Mucosa of rectum (tissue), 2 donors: Measurements from ENCODE around the gene ARF1.
A peak's percentile ranks its signal among the peaks of the same experiment; 100 is the strongest.

Experiments
- H3K27ac ChIP-seq, 2 donors: one replicate each; pipeline ENCODE4 v1.7.0; 2013; ENCODE audit warnings: inconsistent platforms in 2 of 2, low read depth in 2 of 2, low read length in 2 of 2
- H3K27me3 ChIP-seq, 2 donors: one replicate each; pipeline ENCODE4 v1.7.0; 2013; ENCODE audit warnings: low read length in 2 of 2; ENCODE audit not compliant: control insufficient read depth in 2 of 2, insufficient read depth in 2 of 2
- H3K36me3 ChIP-seq, 2 donors: one replicate each; pipeline ENCODE4 v1.7.0; 2013; ENCODE audit warnings: low read length in 2 of 2; ENCODE audit not compliant: control insufficient read depth in 2 of 2, insufficient read depth in 2 of 2
- H3K4me1 ChIP-seq, 2 donors: one replicate each; pipeline ENCODE4 v1.7.0; 2013; ENCODE audit warnings: low read length in 2 of 2, mild to moderate bottlenecking in 1 of 2; ENCODE audit not compliant: control insufficient read depth in 2 of 2, insufficient read depth in 2 of 2
- H3K4me3 ChIP-seq, 2 donors: one replicate each; pipeline ENCODE4 v1.7.0; 2013; ENCODE audit warnings: low read length in 2 of 2
- H3K9ac ChIP-seq, 2 donors: one replicate each; pipeline ENCODE4 v1.7.0; 2013; ENCODE audit warnings: low read length in 2 of 2, low read depth in 1 of 2, mild to moderate bottlenecking in 1 of 2
- H3K9me3 ChIP-seq, 2 donors: one replicate each; pipeline ENCODE4 v1.7.0; 2013; ENCODE audit warnings: low read length in 2 of 2; ENCODE audit not compliant: control insufficient read depth in 2 of 2
- donor health status: healthy.
- donor health status: Normal muscosa, but diverticular disease.

ARF1 gene

DNA sequence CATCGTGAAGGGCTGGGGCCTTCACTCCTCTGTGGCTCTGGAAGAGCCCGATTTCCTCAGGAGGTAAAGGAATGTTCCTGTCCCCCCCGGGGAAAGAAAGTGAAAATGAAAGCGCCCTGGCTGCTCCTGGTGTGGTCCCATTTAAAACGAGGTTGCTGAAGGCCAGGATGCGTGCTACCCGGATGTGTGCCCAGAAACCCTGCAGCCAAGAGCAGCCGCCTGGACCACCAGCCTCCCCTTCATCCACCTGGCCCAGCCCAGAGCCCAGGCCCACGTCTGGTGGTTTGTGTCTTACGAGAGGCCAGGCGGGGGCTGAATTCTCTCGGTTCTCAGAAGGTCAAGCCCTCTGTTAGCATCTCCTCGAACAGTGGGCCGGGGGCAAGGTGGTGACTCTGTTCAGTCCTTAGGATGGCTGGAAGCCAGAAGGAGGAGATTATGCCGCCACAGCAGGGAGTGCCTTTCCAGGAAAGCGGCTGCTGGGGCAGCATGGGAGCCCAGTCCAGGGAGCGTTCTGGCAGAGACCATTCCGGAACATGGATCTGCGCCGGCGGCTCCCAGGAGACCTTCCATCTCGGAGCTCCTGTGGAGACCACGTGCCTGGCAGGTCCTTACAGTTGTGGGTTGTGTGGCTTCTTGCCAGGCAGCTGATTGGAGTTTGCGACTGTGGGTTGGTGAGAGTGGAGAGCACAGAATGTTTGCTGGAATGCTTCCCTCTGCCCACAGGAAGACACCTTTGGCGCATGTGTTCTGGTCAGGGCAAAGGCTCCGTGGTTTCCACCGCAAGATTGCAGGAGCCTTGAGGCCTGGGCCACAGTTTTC, 58.9 kb downstream of the ARF1 start:
- Histone ChIP-seq H3K4me1 (peaks cover 21 to 22% of the 10 kb centered on the region in 2 donors), H3K27ac (peak overlapping the region; percentile 98 to 100), H3K27me3 (no peaks in the 10 kb centered on the region), H3K9ac (peak overlapping the region; percentile 95 to 99), H3K4me3 (peak overlapping the region; percentile 85 to 90), H3K9me3 (no peaks in the 10 kb centered on the region), H3K36me3 (peaks cover 5 to 10% of the 10 kb centered on the region in 2 donors)

- Histone ChIP-seq H3K27me3 (no peaks in the 10 kb centered on the region), H3K4me1 (peaks cover 21 to 22% of the 10 kb centered on the region in 2 donors), H3K27ac (peak overlapping the region; percentile 98 to 100), H3K9ac (peak overlapping the region; percentile 95 to 99), H3K36me3 (peaks cover 10 to 12% of the 10 kb centered on the region in 2 donors), H3K9me3 (no peaks in the 10 kb centered on the region), H3K4me3 (peak overlapping the region; percentile 85 to 90)
These were observed 59.7 kb downstream of the ARF1 start for GRCh38 chr1:228142155-228142691.

DNA sequence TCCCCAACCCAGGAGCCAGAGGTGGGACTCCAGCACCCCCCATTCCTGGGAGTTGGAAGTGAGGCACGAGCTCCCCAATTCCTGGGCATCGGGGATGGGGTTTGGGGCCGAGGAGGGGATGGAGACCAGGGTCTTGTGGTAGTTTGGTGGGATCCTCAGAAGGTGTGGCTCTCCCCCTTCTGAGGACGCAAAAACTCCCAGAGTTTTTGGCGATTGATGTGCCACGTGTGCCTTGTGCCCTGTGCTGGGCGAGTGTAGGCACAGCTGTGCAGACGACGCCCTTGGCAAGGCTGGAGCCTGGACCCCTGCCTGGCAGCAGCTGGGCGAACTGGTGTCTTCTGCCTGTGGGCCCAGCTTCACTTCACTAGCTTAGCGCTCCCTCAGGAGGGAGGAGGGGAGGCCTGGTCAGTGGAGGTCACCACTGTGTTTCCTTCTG, 60.2 kb downstream of the ARF1 start:
- H3K27ac ChIP-seq = no peak overlapping the region
- peaks cover 10 to 15% of the 10 kb centered on the region in 2 donors for H3K36me3 ChIP-seq
- H3K4me3 ChIP-seq = no peak overlapping the region
- H3K9me3 ChIP-seq = no peaks in the 10 kb centered on the region
- no peaks in the 10 kb centered on the region for H3K27me3 ChIP-seq
- H3K9ac ChIP-seq = no peak overlapping the region
- peaks cover 21 to 22% of the 10 kb centered on the region in 2 donors for H3K4me1 ChIP-seq

- H3K27me3 ChIP-seq = no peaks in the 10 kb centered on the region
- peaks cover 21 to 22% of the 10 kb centered on the region in 2 donors for H3K4me1 ChIP-seq
- H3K9me3 ChIP-seq = no peaks in the 10 kb centered on the region
- H3K27ac ChIP-seq = no peak overlapping the region
- H3K9ac ChIP-seq = no peak overlapping the region
- peaks cover 14 to 21% of the 10 kb centered on the region in 2 donors for H3K36me3 ChIP-seq
- H3K4me3 ChIP-seq = no peak overlapping the region
These were observed 61.1 kb downstream of the ARF1 start for GRCh38 chr1:228143480-228144192.

GRCh38 chr1:228144193-228144992, 61.9 kb downstream of the ARF1 start:
- peaks cover 21 to 22% of the 10 kb centered on the region in 2 donors for H3K4me1 ChIP-seq

DNA sequence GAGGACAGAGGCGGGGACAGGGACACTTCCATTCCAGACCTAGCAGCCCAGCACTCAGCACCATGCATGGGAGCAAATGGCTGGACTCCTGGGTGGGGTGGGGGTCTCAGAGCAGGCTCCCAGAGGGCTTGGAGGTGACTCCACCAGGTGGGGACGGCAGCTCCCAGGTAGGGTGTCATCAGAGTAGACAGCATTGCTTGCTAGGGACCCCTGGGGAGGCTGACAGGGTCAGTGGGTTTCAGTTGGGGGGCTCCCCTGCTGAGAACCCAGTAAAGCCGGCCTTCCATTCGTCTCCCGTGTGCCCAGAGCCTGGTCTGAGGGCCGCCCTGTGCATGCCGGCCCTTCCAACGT, 62.5 kb downstream of the ARF1 start:
- Histone ChIP-seq H3K9me3 (no peaks in the 10 kb centered on the region), H3K4me1 (peaks cover 21 to 22% of the 10 kb centered on the region in 2 donors), H3K27ac (no peak overlapping the region), H3K9ac (no peak overlapping the region), H3K27me3 (no peaks in the 10 kb centered on the region), H3K36me3 (peaks cover 14 to 22% of the 10 kb centered on the region in 2 donors), H3K4me3 (no peak overlapping the region)

More at GRCh38 chr1:228144193-228144992, 61.9 kb downstream of the ARF1 start:
- Histone ChIP-seq H3K27ac (no peak overlapping the region), H3K9ac (no peak overlapping the region), H3K4me3 (no peak overlapping the region), H3K27me3 (no peaks in the 10 kb centered on the region), H3K36me3 (peaks cover 14 to 22% of the 10 kb centered on the region in 2 donors), H3K9me3 (no peaks in the 10 kb centered on the region)

- H3K36me3 ChIP-seq = peaks cover 14 to 22% of the 10 kb centered on the region in 2 donors
- no peak overlapping the region for H3K9ac ChIP-seq
- H3K4me3 ChIP-seq = no peak overlapping the region
- no peaks in the 10 kb centered on the region for H3K9me3 ChIP-seq
- peaks cover 21 to 22% of the 10 kb centered on the region in 2 donors for H3K4me1 ChIP-seq
- H3K27ac ChIP-seq = no peak overlapping the region
- no peaks in the 10 kb centered on the region for H3K27me3 ChIP-seq
These were observed 63.2 kb downstream of the ARF1 start for GRCh38 chr1:228145463-228146416.

DNA sequence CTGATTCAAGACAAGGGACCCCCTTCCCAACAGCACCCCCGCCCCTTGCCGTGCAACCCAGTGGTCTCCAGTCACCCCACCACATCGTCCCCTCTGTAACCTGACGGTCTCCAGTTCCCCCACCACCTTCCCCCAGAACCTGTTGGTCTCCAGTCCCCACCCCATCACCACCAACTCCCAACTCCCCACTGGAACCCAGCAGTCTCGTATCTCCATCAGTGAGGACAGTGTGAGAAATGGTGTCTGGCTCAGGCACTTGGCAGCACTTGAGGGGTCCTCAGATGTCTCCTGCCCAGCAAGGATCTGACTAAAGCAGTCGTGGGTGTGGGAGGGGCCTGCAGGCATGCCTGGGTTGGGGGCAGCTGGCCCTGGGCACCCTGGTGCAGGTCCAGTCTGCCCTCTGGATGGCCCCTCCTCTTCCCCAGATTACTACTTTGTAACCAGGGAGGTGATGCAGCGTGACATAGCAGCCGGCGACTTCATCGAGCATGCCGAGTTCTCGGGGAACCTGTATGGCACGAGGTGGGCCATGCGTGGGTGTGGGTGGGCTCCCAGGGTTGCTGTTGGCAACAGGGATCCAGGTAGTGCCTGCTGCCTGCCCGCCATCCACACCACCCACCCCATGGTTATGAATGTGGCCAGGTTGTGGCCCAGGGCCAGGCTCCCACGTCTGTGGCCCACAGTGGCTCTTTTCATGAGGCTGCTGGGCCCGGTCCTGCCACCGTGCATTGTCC, 64.1 kb downstream of the ARF1 start:
- H3K9ac ChIP-seq = no peak overlapping the region
- H3K4me1 ChIP-seq = peaks cover 16 to 18% of the 10 kb centered on the region in 2 donors
- H3K36me3 ChIP-seq = peaks cover 14 to 22% of the 10 kb centered on the region in 2 donors
- no peaks in the 10 kb centered on the region for H3K9me3 ChIP-seq
- H3K27ac ChIP-seq = no peak overlapping the region
- no peaks in the 10 kb centered on the region for H3K27me3 ChIP-seq
- no peak overlapping the region for H3K4me3 ChIP-seq
